ENCODE measurements around the gene RNF213.
"Not testable (repeated sequence)": the region's sequence is repeated elsewhere in the genome, so short reads cannot be mapped to it uniquely, and the experiment has no call there.

Gene RNF213

DNA sequence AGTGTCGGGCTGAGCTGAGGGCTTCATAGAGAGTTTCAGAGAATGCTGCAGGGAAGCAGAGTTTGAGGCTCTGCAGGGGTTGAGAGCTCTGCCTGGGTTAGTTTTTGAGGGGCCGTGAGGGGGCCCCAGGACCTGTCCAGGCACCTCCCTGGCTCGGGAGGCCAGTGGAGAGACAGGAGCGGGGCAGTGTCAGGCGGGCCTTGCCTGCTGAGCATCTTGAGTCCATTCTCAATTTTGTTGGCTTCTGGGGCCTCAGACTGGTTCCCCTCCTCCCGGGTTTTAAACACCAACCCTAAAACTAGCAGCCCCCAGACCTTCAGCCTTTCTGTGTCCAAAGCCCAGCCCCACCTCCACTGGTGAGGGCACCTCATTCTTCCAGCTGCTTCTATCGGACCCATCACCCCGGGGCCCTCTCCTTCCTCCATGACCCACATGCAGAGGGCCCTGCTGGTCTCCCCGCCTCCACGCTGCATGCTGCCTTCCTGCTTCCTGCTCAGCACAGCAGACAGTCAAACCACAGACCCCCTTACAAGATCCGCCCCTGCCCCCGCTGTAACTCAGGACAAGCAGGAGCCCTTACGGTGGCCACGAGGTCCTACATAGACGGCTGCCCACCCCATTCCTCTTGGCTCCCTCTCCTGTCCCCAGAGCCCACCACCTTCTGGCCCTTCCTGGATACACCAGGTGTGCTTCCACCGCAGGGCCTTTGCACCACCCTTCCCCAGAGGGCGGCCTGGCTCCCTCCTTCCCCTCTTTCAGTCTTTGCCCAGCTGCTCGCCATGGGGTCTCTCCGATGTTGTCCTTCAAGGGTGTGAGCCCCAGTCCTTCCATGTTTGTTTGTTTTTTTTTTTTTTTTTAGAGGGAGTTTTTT is 3.8 kb downstream of the RNF213 start:
- peak overlapping the region; percentile 95 for H3K4me3 Mint-ChIP-seq
- H3K27me3 Mint-ChIP-seq: no peaks in the 10 kb centered on the region
- peak overlapping the region; percentile 97 for H3K27ac Mint-ChIP-seq
- H3K9me3 Mint-ChIP-seq: no peaks in the 10 kb centered on the region
- peaks cover 50% of the 10 kb centered on the region for H3K4me1 Mint-ChIP-seq (ENCODE audit: low read depth)
- peaks cover 8% of the 10 kb centered on the region for H3K36me3 Mint-ChIP-seq (ENCODE audit: low read depth)
- peak; percentile 81 for DNase-seq

DNA sequence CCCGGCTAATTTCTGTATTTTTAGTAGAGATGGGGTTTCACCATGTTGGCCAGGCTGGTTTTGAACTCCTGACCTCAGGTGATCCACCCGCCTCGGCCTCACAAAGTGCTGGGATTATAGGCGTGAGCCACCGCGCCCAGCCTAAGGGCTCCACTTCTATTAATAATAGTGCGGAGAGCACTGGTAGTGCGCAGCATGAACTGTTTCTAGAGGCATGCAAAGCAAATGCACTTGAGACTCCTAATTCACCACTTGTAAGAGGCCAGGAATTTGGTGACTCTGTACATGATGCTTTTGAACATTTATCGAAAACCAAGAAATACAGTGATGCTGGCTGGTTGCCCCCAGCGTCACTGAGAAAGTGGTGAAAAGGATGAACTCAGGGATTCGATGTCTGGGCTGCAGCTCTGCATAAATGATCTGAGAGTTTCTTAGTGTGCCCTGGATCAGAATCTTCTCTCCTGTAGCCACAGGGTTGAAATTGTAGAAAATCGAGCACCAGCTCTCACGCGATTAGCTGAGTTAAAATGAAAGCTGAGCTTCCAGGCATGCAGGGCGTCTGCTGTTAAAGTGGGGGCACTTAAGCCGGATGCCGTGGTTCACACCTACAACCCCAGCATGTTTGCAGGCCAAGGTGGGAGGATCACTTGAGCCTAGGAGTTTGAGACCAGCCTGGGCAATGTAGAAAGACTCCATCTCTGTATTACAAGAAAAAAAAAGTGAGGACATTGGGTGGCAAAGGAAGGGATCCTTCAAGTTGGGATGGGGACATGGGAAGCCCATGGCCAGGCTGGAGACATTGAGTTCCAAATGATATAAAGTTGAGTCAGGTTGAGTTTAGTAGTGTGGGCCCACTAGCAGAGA is 4.8 kb downstream of the RNF213 start:
- Mint-ChIP-seq H3K27me3 (no peaks in the 10 kb centered on the region), H3K9me3 (no peaks in the 10 kb centered on the region), H3K27ac (peak overlapping the region; percentile 97), H3K4me3 (peak overlapping the region; percentile 95), H3K4me1 (ENCODE audit: low read depth) (peaks cover 45% of the 10 kb centered on the region), H3K36me3 (ENCODE audit: low read depth) (peaks cover 8% of the 10 kb centered on the region)
- peak; percentile 80 for DNase-seq

DNA sequence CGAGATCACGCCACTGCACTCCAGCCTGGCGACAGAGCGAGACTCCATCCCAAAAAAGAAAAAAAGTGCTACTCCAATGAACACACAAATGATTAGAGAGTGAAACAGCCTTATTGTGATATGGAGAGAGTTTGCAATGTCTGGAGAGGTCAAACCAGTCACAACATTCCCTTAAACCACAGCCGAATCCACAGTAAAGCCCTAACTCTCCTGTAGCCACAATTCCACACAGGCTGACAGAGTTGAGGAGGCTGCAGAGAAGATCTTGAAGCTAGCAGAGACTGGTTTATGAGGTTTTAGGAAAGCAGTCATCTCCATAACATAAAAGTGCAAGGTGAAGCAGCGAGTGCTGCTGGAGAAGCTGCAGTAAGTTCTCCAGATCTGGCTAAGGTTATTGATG is 6.7 kb downstream of the RNF213 start:
- no peaks in the 10 kb centered on the region for H3K27me3 Mint-ChIP-seq
- DNase-seq: no peak
- peak overlapping the region; percentile 95 for H3K4me3 Mint-ChIP-seq
- H3K9me3 Mint-ChIP-seq: no peaks in the 10 kb centered on the region
- H3K4me1 Mint-ChIP-seq (ENCODE audit: low read depth): peaks cover 42% of the 10 kb centered on the region
- H3K27ac Mint-ChIP-seq: no peak overlapping the region
- H3K36me3 Mint-ChIP-seq (ENCODE audit: low read depth): peaks cover 3% of the 10 kb centered on the region

DNA sequence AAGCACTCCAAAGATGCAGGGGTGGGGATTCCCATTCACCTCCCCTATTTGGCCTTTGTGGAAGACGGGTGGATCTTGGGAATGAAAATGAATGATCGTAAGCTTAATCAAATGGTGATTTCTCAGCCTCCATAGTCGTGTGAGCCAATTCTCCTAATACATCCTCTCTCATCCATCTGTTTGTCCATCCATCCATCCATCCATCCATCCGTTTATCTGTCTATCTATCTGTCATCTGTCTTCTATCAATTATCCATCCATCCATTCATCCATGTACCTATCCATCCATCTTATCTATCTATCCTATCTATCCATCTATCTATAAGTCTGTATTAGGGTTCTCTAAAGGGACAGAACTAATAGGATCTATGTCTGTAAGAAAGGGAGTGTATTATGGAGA is 7.8 kb downstream of the RNF213 start:
- Mint-ChIP-seq H3K36me3 (ENCODE audit: low read depth) (peaks cover 13% of the 10 kb centered on the region), H3K4me1 (ENCODE audit: low read depth) (peaks cover 41% of the 10 kb centered on the region), H3K9me3 (no peaks in the 10 kb centered on the region), H3K4me3 (no peak overlapping the region), H3K27me3 (no peaks in the 10 kb centered on the region), H3K27ac (no peak overlapping the region)
- DNase-seq: no peak

DNA sequence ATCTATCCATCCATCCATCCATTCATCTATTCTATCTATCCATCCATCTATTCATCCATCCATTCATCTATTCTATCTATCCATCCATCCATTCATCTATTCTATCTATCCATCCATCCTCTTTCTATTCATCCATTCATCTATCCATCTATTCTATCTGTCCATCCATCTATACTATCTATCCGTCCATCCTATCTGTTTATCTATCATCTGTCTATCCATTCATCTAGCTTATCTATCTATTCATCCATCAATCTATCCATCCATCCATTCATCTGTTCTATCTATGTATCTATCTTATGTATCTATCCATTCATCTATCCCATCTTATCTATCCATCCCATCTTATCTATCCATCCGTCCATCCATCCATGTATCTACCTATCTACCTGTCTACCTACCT is 8.8 kb downstream of the RNF213 start:
- Mint-ChIP-seq H3K27me3 (no peaks in the 10 kb centered on the region), H3K27ac (no peak overlapping the region), H3K9me3 (no peaks in the 10 kb centered on the region), H3K36me3 (ENCODE audit: low read depth) (peaks cover 23% of the 10 kb centered on the region), H3K4me1 (ENCODE audit: low read depth) (peaks cover 47% of the 10 kb centered on the region), H3K4me3 (no peak overlapping the region)
- no peak for DNase-seq

DNA sequence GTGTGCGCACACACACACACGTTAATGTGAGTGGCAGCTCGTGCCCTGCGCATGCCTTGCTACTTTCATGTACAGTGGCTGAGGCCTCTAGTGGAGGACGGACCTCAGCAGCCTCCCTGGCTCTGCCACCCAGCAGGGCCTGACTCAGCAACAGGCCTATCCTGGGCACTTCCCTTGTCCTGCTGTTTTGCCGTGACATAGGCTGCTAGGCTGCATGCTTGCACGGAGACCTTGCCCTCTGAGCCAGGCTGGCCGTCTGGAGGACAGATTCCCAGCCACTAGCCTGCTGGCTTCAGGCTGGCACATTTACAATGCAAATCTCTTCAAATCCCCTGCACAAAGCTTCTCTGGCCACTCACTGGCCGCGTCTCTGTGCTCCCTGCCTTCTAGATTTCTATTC is 9.5 kb downstream of the RNF213 start:
- H3K4me1 Mint-ChIP-seq (ENCODE audit: low read depth): peaks cover 46% of the 10 kb centered on the region
- peaks cover 26% of the 10 kb centered on the region for H3K36me3 Mint-ChIP-seq (ENCODE audit: low read depth)
- H3K9me3 Mint-ChIP-seq: no peaks in the 10 kb centered on the region
- DNase-seq: no peak
- H3K27me3 Mint-ChIP-seq: no peaks in the 10 kb centered on the region
- no peak overlapping the region for H3K4me3 Mint-ChIP-seq
- H3K27ac Mint-ChIP-seq: no peak overlapping the region

DNA sequence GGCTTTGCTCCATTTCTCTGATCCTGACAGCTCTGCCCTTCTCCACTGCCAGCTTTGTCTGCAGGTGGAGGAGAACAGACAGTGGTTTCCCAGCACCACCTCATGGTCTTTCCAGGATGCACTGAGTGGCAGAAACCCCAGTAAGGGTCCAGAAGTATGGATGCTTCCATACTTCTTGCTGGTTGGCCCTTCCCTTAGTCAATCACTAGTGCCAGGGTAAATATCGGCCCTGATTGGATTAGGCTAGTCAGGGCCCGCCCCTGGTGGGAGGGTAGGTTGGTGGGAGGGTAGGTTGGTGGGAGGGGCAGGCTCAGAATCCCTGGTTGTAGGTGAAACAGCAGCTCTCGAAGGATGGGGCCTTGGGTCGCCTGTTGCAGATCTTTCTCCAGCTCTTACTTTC is 10.2 kb downstream of the RNF213 start:
- no peak overlapping the region for H3K4me3 Mint-ChIP-seq
- H3K27me3 Mint-ChIP-seq: no peaks in the 10 kb centered on the region
- H3K4me1 Mint-ChIP-seq (ENCODE audit: low read depth): peaks cover 42% of the 10 kb centered on the region
- DNase-seq: peak; percentile 68
- no peak overlapping the region for H3K27ac Mint-ChIP-seq
- no peaks in the 10 kb centered on the region for H3K9me3 Mint-ChIP-seq
- peaks cover 32% of the 10 kb centered on the region for H3K36me3 Mint-ChIP-seq (ENCODE audit: low read depth)

DNA sequence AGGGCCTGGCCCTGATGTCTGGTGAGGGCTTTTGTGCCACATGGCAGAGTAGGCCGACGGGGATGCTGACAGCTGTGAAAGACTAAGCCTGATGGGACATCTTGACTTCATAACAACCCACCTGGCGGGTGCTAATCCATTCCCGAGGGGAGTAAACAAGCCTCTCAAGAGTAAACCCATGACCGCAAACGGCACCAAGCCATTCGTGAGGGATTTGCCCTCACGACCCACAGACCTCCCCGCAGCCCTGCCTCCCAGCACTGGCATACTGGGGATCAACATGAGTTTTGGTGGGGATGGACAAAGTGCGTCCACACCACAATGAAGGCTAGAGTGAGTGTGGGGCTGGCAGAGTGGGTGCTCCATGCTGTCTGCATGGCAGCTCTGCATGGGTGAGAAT is 11.7 kb downstream of the RNF213 start:
- H3K36me3 Mint-ChIP-seq (ENCODE audit: low read depth): peaks cover 41% of the 10 kb centered on the region

DNA sequence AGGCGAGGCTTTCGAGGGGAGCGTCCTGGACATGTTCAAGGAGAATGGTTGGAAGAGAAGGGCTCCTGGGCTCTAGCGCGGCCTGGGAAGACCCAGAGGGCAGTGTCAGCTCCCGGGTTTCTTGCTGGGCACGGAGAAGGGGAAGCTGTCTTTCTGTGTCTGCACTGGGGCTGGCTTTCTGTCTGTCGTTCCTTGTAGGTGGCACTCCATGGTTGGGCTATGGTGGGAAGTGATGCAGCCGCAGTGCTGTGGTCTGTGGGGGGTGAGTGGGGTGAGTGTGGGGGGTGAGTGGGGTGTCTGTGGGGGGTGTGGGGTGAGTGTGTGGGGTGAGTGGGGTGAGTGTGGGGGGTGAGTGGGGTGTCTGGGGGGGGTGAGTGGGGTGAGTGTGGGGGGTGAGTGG is 13.7 kb downstream of the RNF213 start:
- H3K4me1 Mint-ChIP-seq (ENCODE audit: low read depth): peaks cover 43% of the 10 kb centered on the region
- peak overlapping the region; percentile 93 for H3K27ac Mint-ChIP-seq
- peaks cover 60% of the 10 kb centered on the region for H3K36me3 Mint-ChIP-seq (ENCODE audit: low read depth)
- no peak for DNase-seq
- no peaks in the 10 kb centered on the region for H3K27me3 Mint-ChIP-seq
- no peaks in the 10 kb centered on the region for H3K9me3 Mint-ChIP-seq
- peak overlapping the region; percentile 57 for H3K4me3 Mint-ChIP-seq

More for the DNA sequence above, 11.7 kb downstream of the RNF213 start:
- Mint-ChIP-seq H3K4me1 (ENCODE audit: low read depth) (peaks cover 39% of the 10 kb centered on the region), H3K27ac (peak overlapping the region; percentile 73), H3K27me3 (no peaks in the 10 kb centered on the region), H3K4me3 (peak overlapping the region; percentile 25), H3K9me3 (no peaks in the 10 kb centered on the region)
- no peak for DNase-seq

DNA sequence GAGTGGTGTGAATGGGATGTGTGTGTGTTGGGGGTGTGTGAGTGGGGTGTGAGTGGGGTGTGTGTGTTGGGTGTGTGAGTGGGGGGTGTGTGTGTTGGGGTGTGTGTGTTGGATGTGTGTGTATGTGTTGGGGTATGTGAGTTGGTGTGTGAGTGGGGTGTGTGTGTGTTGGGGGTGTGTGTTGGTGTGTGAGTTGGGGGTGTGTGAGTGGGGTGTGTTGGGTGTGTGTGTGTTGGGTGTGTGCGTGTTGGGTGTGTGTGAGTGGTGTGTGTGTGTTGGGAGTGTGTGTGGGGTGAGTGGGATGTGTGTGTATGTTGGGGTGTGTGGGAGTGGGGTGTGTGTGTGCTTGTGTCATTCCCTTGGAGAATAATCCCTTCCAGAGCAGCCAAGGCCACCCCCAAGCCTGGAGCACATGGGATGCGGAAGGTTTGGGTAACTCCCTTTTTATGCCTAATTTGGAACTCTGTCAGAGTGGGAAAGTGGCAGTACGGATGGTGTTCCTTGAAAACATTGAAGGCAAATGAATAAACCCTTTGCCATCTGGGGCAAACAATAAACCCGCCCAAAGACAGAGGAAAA is 14.3 kb downstream of the RNF213 start:
- DNase-seq: no peak
- H3K9me3 Mint-ChIP-seq: no peaks in the 10 kb centered on the region
- H3K4me1 Mint-ChIP-seq (ENCODE audit: low read depth): peaks cover 46% of the 10 kb centered on the region
- no peaks in the 10 kb centered on the region for H3K27me3 Mint-ChIP-seq
- H3K27ac Mint-ChIP-seq: peak overlapping the region; percentile 70
- peaks cover 66% of the 10 kb centered on the region for H3K36me3 Mint-ChIP-seq (ENCODE audit: low read depth)
- H3K4me3 Mint-ChIP-seq: no peak overlapping the region

DNA sequence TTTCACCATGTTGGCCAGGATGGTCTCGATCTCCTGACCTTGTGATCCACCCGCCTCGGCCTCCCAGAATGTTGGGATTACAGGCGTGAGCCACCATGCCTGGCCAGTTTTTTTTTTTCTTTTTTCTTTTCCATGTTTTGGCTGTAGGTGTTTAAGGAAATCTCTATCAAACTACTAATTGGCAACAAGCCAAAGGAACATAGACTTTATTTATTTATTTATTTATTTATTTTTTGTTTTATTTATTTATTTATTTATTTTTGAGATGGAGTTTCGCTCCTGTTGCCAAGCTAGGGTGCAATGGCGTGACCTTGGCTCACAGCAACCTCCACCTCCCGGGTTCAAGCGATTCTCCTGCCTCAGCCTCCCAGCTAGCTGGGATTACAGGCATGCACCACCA is 15.2 kb downstream of the RNF213 start:
- Mint-ChIP-seq H3K36me3 (ENCODE audit: low read depth) (peaks cover 75% of the 10 kb centered on the region), H3K4me1 (ENCODE audit: low read depth) (peaks cover 49% of the 10 kb centered on the region)
- not testable (repeated sequence) for H3K9me3 Mint-ChIP-seq, H3K27ac Mint-ChIP-seq, H3K27me3 Mint-ChIP-seq, H3K4me3 Mint-ChIP-seq, DNase-seq

DNA sequence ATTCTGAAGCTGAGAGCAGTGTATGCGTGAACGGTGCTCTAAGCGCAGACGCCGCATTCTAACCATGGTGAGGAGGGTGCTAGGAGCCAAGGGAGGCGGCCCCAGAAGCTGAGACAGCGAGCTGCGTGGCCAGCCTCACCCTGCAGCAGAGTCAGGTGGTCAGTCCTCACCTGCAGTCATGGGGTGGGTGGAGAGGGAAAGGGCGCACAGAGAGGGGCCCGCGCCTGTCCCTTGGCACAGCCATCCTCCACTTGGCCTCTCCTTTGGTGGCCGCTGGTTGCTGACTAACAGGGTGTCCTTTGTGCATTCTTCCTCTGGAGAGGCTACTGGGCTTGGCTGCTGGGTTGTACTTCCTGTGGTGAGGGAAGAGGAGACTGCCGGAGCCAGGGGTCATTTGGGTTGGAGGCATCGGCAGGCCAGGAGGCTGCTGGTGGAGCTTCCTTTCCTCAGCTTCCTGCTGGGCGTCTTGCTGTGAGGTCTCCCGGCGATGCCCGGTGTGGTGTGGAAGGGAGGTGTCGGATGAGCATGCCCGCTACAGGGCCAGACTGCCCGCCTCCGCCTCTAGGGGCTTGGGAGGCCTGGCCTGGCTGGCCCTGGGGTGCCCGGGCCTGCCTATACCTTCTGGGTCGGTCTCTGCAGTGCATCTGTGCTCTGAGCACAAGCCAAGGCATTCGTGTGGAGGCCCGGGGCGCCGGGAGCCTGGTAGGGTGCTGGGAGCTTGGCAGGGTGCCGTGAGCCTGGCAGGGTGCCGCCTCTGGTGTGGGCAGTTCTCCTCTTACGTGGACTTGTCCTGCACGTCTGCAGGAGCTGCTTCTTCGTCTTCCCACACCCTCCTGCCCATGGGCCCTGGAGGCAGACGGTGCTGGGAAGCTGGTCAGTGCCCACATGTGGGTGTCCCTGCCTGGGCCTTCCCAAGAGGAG is 17.4 kb downstream of the RNF213 start:
- Mint-ChIP-seq H3K4me3 (no peak overlapping the region), H3K4me1 (ENCODE audit: low read depth) (peaks cover 38% of the 10 kb centered on the region), H3K36me3 (ENCODE audit: low read depth) (peaks cover 82% of the 10 kb centered on the region), H3K27me3 (no peaks in the 10 kb centered on the region), H3K9me3 (no peaks in the 10 kb centered on the region), H3K27ac (peak overlapping the region; percentile 80)
- no peak for DNase-seq

DNA sequence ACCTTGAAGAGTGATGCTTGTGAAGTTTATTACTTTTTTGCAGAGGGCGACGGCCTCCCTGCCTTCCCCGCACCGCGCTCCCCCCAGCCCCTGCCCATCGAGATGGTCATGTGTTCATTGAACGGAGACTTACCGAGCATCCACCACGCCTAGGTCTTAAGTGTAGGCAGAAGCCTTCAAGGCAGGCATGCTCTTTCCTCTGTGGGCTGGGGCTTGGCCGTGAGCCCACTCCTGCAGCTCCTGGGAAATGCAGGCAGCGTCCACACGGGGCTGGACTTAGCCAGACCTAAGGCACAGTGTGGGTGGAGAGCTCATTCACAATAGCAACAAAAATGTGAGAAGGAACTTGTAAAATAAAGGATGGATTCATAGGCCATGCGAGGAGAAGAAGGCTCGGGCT is 19.2 kb downstream of the RNF213 start:
- H3K9me3 Mint-ChIP-seq: no peaks in the 10 kb centered on the region
- no peak for DNase-seq
- H3K27me3 Mint-ChIP-seq: no peaks in the 10 kb centered on the region
- peaks cover 81% of the 10 kb centered on the region for H3K36me3 Mint-ChIP-seq (ENCODE audit: low read depth)
- peak overlapping the region; percentile 63 for H3K27ac Mint-ChIP-seq
- H3K4me3 Mint-ChIP-seq: no peak overlapping the region
- H3K4me1 Mint-ChIP-seq (ENCODE audit: low read depth): peaks cover 37% of the 10 kb centered on the region

DNA sequence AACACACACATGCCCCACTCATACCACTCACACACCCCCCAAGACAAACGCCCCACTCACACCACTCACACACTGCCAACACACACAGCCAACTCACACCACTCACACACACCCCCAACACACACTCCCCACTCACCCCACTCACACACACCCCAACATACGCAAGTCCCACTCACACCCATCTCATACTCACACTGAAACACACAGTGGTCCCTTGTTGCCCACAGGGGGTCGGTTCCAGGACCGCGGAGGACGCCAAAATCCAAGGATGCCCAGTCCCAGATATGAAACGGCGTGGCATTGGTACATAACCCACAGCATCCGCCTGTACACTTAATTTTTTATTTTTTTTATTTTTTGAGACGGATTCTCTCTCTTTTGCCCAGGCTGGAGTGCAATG is 20.9 kb downstream of the RNF213 start:
- peaks cover 87% of the 10 kb centered on the region for H3K36me3 Mint-ChIP-seq (ENCODE audit: low read depth)

More for the DNA sequence above, 20.9 kb downstream of the RNF213 start:
- peaks cover 35% of the 10 kb centered on the region for H3K4me1 Mint-ChIP-seq (ENCODE audit: low read depth)
- H3K27ac Mint-ChIP-seq: peak overlapping the region; percentile 68
- no peak overlapping the region for H3K4me3 Mint-ChIP-seq
- H3K27me3 Mint-ChIP-seq: no peaks in the 10 kb centered on the region
- H3K9me3 Mint-ChIP-seq: no peaks in the 10 kb centered on the region
- DNase-seq: no peak
